ENCODE measurements around the gene SCG3. TPM values are rescaled to one million over a fixed set of nuclear protein-coding genes. Genes with fewer than 3 reads are reported as not detected.

Gene SCG3
- total and polyA plus RNA-seq, 12 donors = 0.04 to 0.13 TPM; not detected in 10

DNA sequence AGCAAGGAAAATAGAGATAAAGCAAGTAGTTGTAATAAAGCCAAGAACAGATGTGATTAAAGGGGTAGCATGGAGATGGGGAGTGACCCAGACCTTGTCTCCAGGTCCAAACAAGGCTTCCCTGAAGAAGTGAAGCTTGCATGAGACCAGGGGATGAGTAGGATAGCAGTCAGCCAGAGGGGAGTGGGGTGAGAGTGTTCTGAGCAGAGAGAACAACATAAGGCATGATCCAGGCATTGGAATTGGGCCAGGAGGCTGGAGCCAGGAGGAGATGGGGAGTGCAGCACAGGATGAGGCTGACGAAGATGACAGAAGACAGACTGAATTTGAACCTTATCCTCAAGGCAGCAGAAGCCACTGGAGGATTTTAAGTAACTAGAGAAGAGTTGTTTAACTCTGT, 77.3 kb downstream of the SCG3 start:
- no peaks in the 10 kb centered on the region for H3K27me3 ChIP-seq
- H3K27ac ChIP-seq = peak overlapping the region in 7 of 10 donors; percentile 11 to 60 (median 47)
- H3K4me3 ChIP-seq = no peak overlapping the region
- peak; percentile 78 to 88 (median 80) for ATAC-seq
- peaks cover 0 to 6% (median 0%) of the 10 kb centered on the region in 11 donors for H3K9me3 ChIP-seq
- H3K36me3 ChIP-seq = no peaks in the 10 kb centered on the region
- peaks cover 0 to 59% (median 18%) of the 10 kb centered on the region in 9 donors for H3K4me1 ChIP-seq
- intact Hi-C loops (cut with DNase I) = no loop called here
- DNase-seq = peak; percentile 52 to 56
- WGBS, 2 donors = 22 to 32% methylated on average over 1 of the region's 1 CpG
- no peak for TF ChIP-seq CTCF (IDR thresholded peaks at IDR 0.05)

DNA sequence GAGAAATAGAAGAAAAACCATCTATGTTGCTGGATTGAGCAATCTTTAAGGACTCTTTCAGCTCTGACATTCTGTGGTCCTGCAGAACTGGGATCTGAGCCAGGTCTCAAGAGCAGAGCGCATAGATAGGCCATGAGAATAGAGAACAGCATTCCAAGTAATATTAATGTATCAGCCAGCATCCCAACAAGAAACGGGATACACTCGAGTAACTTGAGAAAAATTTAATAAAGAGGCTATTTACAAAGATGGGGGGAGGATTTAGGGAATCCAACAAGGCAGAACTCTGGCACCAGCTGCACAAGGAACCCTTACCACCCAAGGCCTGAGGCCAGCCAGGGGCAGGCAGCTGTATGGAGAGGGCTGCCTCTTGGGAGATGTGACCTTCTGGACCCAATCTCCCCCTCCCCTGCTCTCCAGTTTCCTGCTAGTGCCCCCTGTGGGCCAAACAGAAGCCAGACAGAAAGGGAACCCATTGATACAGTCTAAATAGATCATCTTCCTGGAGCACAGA, 78.3 kb downstream of the SCG3 start:
- no peak overlapping the region for H3K4me3 ChIP-seq
- WGBS, 2 donors = 19 to 28% methylated on average over 3 of the region's 3 CpGs
- peaks cover 0 to 50% (median 18%) of the 10 kb centered on the region in 9 donors for H3K4me1 ChIP-seq
- peak in 5 of 9 donors; percentile 8 to 31 (median 28) for TF ChIP-seq CTCF (IDR thresholded peaks at IDR 0.05)
- intact Hi-C loops (cut with DNase I) = no loop called here
- peak overlapping the region in 4 of 10 donors; percentile 6 to 60 (median 33) for H3K27ac ChIP-seq
- no peaks in the 10 kb centered on the region for H3K27me3 ChIP-seq
- DNase-seq (peak; percentile 27 to 52), ATAC-seq (peak; percentile 82 to 93 (median 86))
- peaks cover 0 to 6% (median 0%) of the 10 kb centered on the region in 11 donors for H3K9me3 ChIP-seq
- H3K36me3 ChIP-seq = no peaks in the 10 kb centered on the region

- 59 to 65% methylated on average over 3 of the region's 3 CpGs for WGBS, 2 donors
- intact Hi-C loops (cut with DNase I) = no loop called here
- DNase-seq = no peak
- H3K27ac ChIP-seq = no peak overlapping the region
- peaks cover 0 to 41% (median 18%) of the 10 kb centered on the region in 9 donors for H3K4me1 ChIP-seq
- H3K4me3 ChIP-seq = no peak overlapping the region
- TF ChIP-seq CTCF (IDR thresholded peaks at IDR 0.05) = no peak
- no peak for ATAC-seq
- no peaks in the 10 kb centered on the region for H3K36me3 ChIP-seq
- no peaks in the 10 kb centered on the region for H3K27me3 ChIP-seq
- peaks cover 0 to 6% (median 0%) of the 10 kb centered on the region in 11 donors for H3K9me3 ChIP-seq
Observed at GRCh38 chr15:51760805-51761204, 79.5 kb downstream of the SCG3 start.

DNA sequence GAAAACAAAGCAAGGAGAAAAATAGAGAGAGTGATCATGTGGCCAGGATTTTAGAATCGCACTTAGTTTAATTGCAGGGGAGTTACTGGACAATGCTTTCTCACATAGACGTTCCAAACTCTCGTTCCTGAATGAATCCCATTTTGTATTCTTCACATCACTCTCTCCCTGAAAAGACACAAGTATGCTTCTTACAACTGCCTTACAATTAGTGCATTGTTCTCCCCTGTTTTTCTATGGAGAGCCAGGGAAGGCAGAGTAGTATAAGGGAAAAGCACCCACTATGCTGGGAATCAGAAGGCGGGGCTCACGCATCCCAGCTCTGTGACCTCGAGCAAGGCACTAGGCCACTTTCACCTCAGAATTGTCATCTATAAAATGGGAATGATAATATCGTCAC, 84.4 kb downstream of the SCG3 start:
- Histone ChIP-seq H3K4me1 (peaks cover 0 to 14% (median 0%) of the 10 kb centered on the region in 9 donors), H3K36me3 (peaks cover 0 to 40% (median 0%) of the 10 kb centered on the region in 9 donors), H3K9me3 (no peaks in the 10 kb centered on the region), H3K27me3 (no peaks in the 10 kb centered on the region), H3K4me3 (no peak overlapping the region), H3K27ac (no peak overlapping the region)
- ATAC-seq (no peak), DNase-seq (no peak)
- intact Hi-C loops (cut with DNase I) = no loop called here
- 82 to 84% methylated on average over 7 of the region's 7 CpGs for WGBS, 2 donors
- TF ChIP-seq CTCF (IDR thresholded peaks at IDR 0.05) = no peak

Data from heart right ventricle (tissue), 16 donors.